Activated naive CD4-positive, alpha-beta T cell (primary cell): ENCODE data around the gene CASTOR1.
"Not testable (repeated sequence)": the region's sequence is repeated elsewhere in the genome, so short reads cannot be mapped to it uniquely, and the experiment has no call there.

Source experiments
- DNase-seq, 4 experiments: peaks; one replicate each; lab custom pipeline; 2025; lab: John Stamatoyannopoulos, UW

The CASTOR1 gene

DNA sequence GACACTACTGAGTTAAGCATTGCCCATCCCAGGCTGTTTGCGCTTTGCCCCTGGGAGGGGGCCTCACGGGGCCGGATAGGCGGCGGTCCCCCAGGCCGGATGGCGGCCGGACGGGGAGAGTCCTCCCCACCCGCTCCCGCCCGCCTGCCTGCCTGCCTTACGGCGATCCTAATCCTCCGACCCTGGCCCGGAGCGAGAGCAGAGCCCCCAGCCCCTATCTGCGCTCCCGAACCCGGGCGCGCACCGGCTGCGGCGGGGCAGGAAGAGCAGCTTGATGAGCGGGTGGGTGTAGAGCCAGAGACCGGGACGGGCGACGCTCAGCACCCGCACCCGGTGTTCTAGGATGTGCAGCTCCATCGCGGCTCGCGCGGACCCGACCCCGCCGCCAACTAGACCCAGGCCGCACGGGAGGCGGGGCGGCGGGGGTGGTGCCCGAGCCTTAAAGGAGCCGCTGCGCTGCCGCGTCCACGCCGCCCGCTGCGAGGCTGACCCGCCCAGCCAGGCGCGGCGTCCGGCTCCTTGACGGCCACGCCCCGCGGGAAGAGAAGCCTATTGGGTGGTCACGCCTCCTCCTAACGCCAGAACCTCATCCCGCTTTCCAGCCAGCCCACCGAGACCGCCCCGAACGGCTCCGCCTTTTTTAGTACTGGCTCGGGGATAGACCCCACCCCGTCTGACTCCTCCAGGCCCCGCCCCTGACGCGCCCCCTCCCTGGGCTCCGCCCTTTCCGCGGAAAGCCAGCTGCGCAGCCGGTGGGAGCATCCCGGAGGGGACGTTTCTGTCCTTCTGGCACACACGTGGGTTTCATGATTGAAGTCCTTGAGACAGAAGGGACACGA is at the start of gene CASTOR1:
Gene CASTOR1 (minus strand): TSS at position 365 of the 839 bp plus-strand sequence. CDS start 8 bp downstream, at position 357.
- peak; percentile 46 to 88 (median 76) for DNase-seq

DNA sequence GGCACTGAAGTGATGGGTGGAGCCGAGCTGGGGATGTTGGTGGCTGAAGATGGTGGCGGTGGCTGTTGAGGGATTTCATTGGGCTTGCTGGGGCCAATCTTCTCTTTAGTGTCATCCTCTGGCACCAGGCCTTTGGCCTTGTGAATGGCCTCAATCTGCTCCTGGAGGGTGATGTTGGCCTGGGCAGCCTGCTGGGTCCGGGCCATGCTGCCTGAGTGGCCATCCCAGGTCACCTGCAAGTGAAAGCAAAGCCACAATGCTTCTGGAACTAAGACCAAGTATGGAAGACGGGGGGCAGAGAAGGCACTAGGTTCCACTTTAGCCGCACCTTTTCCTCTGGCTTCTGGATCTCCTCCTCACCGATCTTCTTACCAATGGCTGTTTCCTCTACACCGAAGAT is 49.5 kb upstream of the CASTOR1 start:
- DNase-seq = no peak

DNA sequence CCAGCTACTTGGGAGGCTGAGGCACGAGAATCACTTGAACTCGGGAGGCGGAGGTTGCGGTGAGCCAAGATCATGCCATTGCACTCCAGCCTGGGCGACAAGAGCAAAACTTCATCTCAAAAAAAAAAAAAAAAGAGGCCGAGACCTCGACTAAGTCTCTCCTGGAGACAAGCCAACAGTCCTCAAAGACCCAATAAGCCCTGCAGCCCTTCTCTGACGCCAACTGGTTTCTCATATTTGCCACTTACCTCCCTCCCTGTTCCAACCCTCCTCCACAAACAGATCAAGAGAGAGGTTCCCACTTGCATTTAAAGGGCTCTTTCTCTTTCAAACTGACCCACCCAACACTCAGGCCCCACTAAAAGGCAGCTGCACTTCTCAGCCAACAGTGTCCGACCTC is 49.0 kb upstream of the CASTOR1 start:
- DNase-seq = not testable (repeated sequence)

DNA sequence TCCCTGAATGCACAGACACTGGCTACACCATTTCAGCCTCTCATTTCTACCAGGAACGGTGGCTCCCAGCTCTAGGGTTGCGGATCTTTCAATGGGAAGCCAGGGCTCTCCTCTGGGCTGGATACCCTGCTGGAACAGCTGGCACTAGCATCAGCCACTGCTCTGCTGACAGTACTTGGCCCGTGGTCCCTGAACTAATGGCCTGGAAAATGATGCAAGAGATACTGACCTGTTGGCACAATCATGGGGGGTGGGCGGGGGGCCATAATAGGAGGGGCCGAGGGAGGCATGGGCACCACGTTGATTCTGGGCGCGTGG is 48.1 kb upstream of the CASTOR1 start:
- no peak for DNase-seq

DNA sequence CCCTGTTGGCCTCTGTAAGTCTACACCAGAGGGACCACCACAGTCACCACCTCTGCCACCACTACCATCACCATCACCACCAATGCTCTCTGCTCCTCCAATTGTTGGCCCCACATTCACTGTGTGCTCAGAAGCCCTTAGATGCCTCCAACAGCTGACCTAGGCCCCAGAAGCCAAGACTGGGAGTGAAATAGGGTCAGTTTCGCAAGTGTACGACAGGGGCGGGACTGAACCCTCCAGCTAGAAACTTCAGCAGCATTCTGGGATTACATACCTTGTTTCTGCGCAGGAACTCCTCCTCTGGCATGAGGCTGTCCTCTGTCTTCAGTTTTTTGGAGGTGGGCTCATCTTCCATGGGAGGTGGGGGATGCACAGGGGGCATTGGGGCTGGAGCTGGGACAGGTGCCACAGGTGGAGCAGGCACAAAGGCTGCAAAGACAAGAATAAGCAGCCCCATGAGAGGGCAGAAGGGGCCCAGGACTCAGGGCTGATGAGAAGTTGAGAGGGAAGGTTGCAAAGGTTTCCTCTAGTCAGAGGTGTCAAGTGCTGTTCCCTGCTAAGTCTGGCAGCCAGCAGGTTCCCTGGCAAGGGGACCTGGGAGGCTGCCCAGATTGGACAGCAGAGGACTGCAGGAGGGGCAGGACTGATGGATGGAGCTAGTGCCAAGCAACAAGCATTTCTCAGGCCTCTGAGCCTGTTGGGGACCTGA is 47.6 kb upstream of the CASTOR1 start:
- DNase-seq = no peak

DNA sequence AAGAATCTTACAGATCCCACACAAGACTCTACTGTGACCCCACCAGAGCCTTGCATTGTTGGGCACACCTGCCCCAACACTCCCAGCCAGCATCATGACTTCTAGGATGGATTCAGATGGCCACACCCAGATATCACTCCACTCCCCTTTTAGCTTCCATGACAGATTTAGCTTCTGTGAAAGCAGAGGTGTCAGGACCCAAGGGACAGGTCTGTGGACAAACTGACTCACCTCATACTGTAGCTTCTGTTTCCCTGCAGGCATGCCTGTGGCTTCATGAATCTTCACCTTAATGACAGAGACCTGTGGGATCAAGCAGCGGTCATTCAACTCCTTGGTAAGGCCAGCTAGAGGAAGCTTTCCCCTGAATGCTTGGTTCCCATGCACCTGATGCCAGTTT is 45.9 kb upstream of the CASTOR1 start:
- DNase-seq = no peak

DNA sequence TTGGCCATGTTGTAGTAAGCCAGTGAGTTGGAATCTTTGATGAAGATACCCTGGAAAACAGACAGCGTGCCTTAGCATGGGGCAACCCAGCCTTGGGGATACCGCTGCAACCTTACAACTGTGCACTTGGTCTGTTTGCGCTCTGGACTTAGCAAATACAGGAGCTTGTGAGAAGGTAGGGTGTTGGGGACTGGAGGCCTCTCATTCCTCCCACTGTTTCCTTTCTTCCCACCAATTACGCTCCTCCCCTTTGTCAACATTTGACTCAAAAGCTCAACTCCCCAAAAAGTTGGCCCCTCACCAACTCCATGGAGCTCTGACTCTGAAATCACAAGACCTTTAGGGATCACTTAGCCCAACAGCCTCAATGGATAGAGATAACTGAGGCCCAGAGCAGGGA is 45.3 kb upstream of the CASTOR1 start:
- DNase-seq = no peak

DNA sequence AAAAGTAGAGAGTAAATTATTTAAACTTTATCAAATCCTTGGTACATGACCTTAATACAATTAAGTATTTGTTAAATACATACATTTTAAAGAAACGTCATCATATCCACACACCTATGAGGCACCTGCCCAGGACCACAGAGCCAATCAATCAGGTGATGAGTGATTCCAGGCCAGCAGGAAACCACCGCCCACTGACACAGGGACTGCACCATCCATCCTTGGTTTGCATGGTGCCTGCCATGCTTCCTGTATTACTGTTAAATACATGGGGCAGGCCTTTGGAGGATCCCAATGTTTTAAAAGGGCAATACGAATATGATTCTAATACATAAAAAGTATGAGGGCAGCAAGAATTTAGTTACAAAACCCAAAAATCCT is 44.4 kb upstream of the CASTOR1 start:
- no peak for DNase-seq

DNA sequence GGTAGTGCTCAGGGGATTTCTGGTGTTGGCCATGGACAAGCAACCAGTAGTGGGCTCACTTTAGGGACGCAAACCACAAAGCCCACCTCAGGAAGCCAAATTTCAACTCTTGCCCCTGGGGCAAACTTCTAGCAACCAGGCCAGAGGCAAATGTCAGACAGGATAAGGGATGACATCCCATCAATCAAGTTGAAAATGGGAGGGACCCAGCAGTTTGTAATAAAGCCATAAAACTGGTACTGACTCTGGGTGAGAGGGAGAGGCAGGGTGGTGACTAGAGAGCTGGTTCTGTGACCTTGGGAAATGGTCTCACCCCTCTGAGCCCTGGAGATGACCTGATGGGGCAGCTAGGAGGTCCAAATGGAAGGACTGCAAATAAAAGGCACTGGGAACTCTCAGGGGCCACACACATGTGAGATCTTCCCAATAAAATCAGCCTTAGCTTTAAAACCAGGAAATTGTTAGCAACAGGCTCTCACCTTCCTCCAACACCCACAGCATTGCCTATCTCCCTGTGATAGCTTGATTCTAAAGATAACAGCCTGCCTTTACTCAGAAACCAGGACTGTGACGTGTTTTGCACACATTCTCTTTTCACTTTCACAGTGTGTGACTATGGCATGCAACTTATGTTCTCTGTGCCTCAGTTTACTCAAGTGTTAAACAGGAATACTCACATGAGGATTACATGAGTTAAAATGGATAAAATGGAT is 43.8 kb upstream of the CASTOR1 start:
- no peak for DNase-seq

DNA sequence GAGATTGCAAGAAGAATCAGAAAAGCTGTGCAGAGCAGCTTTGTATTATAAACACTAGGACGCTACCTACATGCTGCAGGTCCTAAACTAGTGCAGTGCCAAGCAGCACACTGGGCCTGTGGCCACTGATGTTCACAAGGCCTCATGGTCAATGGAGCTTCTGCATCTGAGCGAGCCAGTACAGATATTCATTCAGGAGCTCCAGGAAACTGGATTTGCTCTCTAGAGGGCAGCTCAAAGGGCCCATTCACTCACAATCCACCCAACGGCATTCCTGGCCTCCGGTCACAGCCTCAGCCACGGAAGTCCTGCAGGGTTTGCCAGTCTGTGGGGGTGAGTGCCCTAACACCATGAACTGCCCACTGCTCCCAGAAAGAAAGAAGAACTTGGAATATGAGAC is 43.2 kb upstream of the CASTOR1 start:
- DNase-seq = no peak

DNA sequence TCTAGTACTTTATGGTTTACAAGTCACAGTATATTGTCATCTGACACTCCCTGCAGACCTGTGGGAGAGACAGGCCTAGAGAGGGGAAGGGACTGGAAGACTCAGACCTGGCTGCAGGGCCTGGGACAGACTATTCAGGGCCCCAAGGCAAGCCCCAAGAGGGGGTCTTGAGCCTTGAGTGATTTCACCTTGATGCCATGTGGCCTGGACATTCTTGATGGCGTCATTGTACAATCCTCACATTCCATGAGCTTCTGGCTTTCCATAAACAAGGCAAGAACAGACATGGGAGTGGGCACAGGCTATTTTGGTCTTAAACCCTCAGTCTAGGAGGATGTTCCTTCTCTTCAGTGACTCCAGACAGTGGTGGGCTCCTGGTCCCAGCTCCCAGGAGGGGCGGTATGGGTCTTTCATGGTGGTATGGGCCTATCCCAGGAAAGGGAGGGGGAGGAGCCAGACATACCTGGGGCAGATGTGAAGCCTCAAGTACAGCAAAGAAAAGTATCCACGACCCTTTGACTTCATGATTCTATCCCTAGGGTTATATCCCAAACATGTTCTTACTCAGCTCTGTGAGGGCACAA is 39.3 kb upstream of the CASTOR1 start:
- DNase-seq = no peak

DNA sequence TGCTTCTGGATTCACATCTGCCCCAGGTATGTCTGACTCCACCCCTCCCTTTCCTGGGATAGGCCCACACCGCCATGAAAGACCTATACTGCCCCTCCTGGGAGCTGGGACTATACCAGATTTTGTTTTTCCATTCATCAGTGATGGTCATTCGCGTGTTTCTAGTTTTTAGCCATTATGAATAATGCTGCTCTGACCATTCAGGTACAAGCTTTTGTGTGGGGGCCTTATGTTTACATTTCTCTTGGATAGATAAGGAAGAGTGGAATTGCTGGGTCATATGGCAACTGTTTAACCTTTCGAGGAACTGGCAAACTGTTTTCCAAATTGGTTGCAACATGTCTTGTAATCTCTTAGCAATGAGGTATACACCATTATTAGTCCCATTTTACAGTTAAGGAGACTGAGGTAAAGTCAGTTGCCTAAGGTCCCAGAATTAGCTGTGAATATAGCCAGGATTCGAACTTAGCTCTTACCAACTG is 38.6 kb upstream of the CASTOR1 start:
- no peak for DNase-seq

DNA sequence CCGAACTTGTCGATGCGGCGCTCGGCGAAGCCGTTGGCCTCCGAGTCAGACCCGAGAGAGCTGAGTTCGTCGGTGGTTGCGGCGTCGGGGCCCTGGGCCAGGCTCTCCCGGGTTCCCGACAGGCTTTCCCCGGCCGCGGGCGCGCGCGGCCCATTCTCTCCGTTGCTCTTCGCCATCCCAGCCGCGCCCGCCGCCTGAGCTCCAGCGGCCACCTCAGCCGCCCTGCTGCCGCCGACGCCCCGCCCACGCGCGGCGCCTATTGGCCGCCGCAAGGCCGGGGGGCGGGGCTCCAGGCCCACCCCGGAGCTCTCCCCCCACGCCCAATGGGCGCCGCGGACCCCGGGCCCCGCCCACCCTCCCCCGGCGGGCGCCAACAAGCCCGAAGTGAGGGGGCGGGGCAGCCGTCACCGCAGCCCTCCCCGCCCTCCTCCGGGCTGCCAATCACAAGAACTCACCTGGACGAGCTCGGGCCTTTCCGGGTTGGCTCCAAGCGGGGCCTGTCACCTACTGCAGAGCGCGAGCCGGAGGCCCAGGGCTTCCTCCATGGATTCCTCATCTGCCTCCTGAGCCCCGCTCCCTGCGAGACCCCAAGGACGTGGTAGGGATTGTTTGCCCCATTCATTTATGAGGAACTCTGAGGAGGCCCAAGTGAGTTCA is 37.5 kb upstream of the CASTOR1 start, which contains the start of gene TBC1D10A:
Gene TBC1D10A (minus strand): TSS at position 236 of the 657 bp plus-strand sequence. CDS start 60 bp downstream, at position 176.
- peak; percentile 66 to 96 (median 84) for DNase-seq

DNA sequence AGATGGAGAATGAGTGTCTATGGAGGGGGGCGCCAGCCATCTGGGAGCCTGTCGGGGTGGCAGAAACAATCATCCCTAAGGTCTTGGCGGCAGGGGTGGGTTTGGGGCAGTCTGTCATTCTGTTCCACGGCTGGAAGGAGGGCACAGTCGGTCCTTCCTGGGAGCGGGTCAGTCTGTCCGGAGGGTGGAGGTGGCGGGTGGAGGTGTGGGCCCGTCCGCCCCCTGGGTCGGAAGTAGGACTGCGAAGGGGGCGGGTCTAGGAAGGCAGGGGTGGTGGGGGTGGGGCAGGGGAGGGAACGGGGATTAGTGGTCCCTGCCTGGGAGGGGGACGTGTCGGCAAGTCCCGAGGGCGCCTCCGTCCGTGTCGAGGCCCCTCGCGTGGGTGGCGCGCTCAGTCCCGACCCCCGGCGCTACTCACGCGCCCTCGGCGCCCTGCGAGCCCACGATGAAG is 37.0 kb upstream of the CASTOR1 start:
- DNase-seq = peak in 1 of 4 experiments; percentile 38

DNA sequence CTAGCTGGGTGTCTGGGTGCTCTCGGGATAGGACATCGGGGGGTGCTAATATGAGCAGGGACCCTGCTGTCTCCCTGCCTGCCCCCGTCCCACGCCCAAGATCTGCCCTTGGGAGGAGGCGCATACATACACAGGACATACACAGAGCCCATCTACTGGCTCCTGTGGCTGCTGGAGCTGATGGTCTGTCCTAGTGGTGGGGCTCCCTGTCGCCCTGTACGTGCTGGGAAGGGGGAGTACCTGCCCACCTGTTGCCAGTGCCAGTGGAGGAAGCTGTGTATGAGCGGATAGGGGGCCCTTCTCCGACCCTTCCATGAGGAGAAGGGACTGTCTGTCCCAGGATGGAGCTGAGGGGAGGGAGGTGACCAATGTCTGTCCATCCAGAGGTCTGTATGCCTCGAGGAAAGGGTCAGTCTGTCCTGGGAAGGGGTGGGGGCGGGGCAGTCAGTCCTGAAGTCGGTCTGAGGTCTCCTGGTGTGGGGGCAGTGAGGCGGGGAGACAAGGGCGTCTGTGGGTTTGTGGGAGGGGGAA is 36.5 kb upstream of the CASTOR1 start:
- no peak for DNase-seq

DNA sequence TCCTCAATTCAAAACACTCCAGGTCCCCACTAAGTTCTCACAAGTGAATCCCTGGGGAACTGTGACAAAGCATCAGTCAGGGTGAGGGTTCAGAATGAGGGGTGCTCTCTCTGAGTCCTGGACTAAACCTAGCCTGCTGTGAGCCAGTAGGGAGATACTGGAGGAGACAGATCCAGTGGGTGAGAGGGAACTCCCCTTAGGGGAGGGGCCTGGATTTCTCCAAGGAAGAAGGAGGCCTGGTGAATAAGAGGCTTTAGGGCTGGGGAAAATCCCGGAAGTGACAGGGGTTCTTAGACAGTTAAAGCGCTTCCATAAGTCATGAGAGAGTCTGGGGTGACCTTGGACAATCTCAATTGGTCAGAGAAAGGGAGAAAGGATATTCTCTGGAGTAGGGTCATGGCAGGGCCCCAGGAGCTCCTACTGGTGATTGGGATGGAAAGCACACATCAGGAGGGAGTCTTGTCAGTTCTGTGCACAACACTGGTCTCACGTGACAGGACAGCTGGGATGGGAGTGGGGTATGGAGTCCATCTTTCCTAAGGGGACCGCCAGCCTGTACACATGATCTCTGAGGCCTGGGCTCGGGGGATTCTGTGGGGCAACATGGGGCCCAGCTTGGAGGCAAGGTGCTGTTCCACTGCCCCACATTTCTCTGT is 35.9 kb upstream of the CASTOR1 start:
- DNase-seq = no peak

DNA sequence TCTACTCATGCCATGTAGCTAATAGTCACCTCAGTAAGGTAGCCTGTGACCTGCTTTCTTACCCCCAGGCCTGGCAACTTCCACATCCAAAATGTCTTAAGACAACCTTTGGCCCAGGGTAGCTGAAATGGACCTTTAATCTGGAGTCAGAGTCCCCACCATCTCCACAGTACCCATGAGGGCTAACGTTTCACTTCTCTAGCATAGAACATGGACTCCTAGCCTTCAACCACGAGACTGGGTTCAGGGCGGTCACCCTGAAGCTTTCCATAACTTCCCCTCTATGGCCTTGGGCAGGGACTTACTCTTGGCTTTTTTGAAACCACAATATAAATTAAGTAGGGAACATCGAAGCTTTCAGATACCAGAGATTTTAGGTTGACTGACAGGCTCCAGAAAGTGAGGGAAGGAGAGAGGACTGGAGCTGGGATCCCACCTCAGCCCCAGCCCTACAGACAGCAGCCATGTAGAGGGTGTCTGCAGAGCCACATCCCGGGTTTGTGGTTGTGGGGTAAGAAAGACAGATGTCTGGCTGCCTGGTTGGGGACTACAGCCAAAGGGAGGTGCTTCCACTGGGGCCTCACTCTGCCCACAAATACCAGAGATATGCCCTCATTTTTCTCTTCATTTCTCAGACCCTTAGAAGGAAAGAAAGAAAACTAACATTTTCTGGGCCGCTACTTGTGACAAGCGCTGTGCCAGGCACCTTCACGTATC is 34.9 kb upstream of the CASTOR1 start:
- DNase-seq = peak in 2 of 4 experiments; percentile 9 to 23

DNA sequence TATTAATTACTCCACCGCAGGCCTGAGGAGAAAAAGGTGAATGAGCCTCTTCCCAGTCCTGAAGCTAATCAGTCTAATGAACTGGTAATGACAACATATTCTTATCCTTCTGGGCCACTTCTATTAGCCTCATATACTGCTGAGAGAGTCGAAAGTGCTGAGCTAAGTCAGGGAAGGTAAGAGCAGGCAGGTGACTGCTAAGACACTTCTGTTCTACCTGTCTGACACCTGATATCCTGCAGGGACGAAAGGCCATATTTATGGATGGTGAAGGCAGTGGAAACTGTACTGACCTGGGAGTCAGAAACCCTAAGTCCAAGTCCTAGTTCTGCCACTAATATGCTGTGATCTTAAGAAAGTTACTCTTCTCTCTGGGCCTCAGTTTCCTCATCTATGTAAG is 33.9 kb upstream of the CASTOR1 start:
- DNase-seq = no peak

DNA sequence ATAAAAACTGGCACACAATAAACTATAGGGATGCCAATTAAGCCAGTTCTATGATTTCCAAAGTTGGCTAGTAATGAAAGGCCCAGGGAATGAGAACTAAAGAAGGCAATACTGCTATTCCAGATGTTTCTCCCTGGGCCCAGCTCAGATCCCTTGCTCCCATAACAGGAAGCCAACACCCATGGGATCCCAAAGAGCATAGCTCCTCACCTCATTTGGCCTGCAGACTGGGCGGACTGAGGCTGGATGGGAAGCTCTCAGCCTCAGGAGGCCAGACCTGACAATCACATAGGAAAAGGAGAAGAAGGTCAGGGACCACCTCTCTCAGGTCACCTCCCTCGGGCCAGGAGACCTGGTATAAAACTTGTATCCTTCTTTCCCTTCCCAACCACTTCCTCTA is 32.2 kb upstream of the CASTOR1 start:
- DNase-seq = no peak

DNA sequence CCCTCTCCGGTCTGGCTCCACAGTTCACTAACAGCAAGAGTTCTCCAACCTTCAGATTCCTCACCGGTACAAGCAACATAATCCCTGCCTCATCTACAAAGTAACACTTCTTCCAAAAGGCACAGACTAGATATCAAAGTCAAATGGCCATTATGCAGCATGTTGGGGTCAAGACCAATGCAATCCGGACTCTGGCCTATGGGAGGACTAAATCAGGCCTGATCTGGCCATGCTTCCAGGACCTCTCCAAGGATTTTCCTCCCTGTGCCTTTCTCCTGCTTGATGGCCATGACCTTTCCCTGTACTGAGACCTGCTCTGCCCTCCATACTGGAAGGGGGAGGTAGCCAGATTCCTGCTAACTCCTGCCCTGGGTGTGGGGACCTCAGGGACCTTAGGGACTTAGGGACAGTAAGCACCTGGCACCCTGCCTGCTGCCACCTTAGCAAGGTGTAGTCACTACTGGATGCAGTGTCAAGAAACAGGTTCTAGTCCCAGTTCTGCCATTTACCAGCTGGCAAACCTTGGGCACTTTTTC is 30.8 kb upstream of the CASTOR1 start:
- DNase-seq = no peak
